OCI-LY3 (cell line): ENCODE measurements around the gene TRIM31.

ENCODE experiments used
- H2AFZ ChIP-seq: fragments of 200-600, 300-600 bp; shearing (Covaris generic); 2 replicates; pipeline ENCODE4 v1.6.0; 2014; ENCODE audit warnings: antibody characterized with exemption, low read depth, low read length
- H3K27ac ChIP-seq: fragments of 200-600, 300-600 bp; sonication (generic); 2 replicates; pipeline ENCODE4 v1.5.1; 2014; ENCODE audit warnings: mild to moderate bottlenecking, low read length, moderate library complexity, mixed read lengths
- H3K27me3 ChIP-seq: fragments of 200-600, 300-600 bp; sonication (generic); 2 replicates; pipeline ENCODE4 v1.6.1; 2014; ENCODE audit warnings: low read depth, low read length, mixed read lengths
- H3K36me3 ChIP-seq: fragments of 200-600, 300-600 bp; sonication (generic); replicated peaks from 2 replicates; pipeline ENCODE3; 2014; ENCODE audit warnings: low read depth, low read length, mixed read lengths
- H3K4me1 ChIP-seq: fragments of 300-600, 200-600 bp; sonication (generic); 2 replicates; pipeline ENCODE4 v1.6.1; 2014; ENCODE audit warnings: low read length, mixed read lengths
- H3K4me2 ChIP-seq: fragments of 200-600, 300-600 bp; sonication (generic); 2 replicates; pipeline ENCODE4 v1.6.1; 2014; ENCODE audit warnings: low read length, mixed read lengths
- H3K4me3 ChIP-seq: fragments of 300-600, 200-600 bp; sonication (generic); 2 replicates; pipeline ENCODE4 v1.5.1; 2014; ENCODE audit warnings: antibody characterized with exemption, mild to moderate bottlenecking, low read length, moderate library complexity
- H3K79me2 ChIP-seq: fragments of 300-600, 200-600 bp; shearing (Covaris generic); 2 replicates; pipeline ENCODE4 v1.6.1; 2014; ENCODE audit warnings: mild to moderate bottlenecking, low read length, mixed read lengths
- H3K9ac ChIP-seq: fragments of 300-600, 200-600 bp; shearing (Covaris generic); 2 replicates; pipeline ENCODE4 v1.6.0; 2014; ENCODE audit warnings: mild to moderate bottlenecking, low read length, moderate library complexity
- H3K9me3 ChIP-seq: fragments of 200-600, 300-600 bp; shearing (Covaris generic); 2 replicates; pipeline ENCODE4 v1.6.1; 2014; ENCODE audit warnings: low read length, mixed read lengths; ENCODE audit not compliant: insufficient read depth
- H4K20me1 ChIP-seq: fragments of 200-600, 300-600 bp; sonication (generic); 2 replicates; pipeline ENCODE4 v1.6.1; 2016; ENCODE audit warnings: low read length, mixed read lengths; ENCODE audit not compliant: insufficient read depth
- EZH2phosphoT487 ChIP-seq: fragments of 200-600 bp; shearing (Covaris generic); IDR thresholded peaks from 2 replicates; pipeline ENCODE4 v1.6.1; 2018; ENCODE audit warnings: antibody characterized with exemption, mixed run types, low read depth
- TF ChIP-seq, protein P1 (sequence below): fragments of 200-600, 300-600 bp; sonication (generic); IDR thresholded peaks from 2 replicates; pipeline ENCODE4 v1.5.1; 2014; ENCODE audit warnings: antibody characterized with exemption, low read length, low read depth

The TRIM31 gene

DNA sequence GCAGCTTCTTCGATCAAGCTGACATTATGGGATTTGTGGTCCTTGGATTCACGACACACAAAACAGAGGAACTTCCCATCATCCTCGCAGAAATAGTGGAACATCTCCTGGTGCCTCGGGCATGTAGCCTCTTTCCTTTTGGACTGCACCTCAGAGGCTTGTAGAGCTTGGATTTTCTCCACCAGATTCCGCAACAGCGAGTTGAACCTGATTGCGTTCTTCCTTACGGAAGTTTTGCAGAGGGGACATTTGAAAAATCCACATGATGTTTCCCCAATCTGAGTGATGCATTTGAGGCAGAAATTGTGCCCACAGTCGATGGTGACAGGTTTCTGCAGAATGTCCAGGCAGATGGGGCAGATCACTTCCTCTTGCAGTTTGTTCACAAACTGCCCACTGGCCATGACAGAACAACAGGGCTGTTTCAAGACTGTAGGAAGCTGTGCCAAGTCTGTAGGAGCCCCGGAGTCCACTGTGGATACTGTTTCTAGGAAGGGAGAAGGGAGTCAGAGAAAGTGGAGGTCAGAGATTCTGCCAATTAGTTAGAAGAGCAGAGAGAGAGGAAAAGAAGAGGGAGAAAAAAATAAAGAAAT is 392 bp downstream of the TRIM31 start:
- Histone ChIP-seq H3K4me1 (peaks cover 60% of the 10 kb centered on the region), H3K4me2 (peak overlapping the region; percentile 66)
- TF ChIP-seq, protein P1, sequence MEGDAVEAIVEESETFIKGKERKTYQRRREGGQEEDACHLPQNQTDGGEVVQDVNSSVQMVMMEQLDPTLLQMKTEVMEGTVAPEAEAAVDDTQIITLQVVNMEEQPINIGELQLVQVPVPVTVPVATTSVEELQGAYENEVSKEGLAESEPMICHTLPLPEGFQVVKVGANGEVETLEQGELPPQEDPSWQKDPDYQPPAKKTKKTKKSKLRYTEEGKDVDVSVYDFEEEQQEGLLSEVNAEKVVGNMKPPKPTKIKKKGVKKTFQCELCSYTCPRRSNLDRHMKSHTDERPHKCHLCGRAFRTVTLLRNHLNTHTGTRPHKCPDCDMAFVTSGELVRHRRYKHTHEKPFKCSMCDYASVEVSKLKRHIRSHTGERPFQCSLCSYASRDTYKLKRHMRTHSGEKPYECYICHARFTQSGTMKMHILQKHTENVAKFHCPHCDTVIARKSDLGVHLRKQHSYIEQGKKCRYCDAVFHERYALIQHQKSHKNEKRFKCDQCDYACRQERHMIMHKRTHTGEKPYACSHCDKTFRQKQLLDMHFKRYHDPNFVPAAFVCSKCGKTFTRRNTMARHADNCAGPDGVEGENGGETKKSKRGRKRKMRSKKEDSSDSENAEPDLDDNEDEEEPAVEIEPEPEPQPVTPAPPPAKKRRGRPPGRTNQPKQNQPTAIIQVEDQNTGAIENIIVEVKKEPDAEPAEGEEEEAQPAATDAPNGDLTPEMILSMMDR: no peak
- TF ChIP-seq EZH2phosphoT487: no peak

DNA sequence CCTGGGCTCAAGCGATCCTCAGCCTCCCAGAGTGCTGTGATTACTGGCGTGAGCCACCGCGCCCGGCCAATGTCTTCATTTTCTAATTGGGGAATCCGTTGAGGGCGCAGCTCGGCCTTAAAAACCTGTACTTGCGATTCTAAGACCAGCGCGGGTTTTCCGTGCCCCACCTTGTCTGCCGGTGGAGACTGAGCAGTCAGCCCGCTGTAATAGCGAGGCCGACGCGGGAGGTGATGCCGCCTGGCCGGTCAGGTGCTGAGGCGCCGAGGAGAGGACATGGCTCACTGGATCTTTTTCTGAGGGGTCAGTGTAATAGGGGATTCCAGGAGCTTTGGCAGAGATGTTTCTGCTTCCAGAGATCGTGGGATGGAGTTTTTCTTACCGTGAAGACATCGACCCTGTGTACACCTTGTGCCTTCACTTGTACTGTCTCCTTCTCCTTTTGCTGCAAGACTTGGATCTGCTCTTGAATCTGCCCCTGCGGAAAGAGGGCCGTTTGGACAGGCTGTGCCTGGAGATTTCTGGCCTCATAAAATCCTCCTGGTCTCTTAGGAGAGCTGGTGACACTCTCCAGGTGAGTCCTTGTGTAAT is 1.5 kb downstream of the TRIM31 start:
- H3K27me3 ChIP-seq: no peaks in the 10 kb centered on the region
- no peak overlapping the region for H3K4me3 ChIP-seq
- no peaks in the 10 kb centered on the region for H4K20me1 ChIP-seq
- peak overlapping the region; percentile 66; the same call in 1 of the 2 replicates for H3K4me2 ChIP-seq
- H3K9ac ChIP-seq: no peak overlapping the region
- no peaks in the 10 kb centered on the region for H3K36me3 ChIP-seq
- no peaks in the 10 kb centered on the region for H3K9me3 ChIP-seq
- peaks cover 60% of the 10 kb centered on the region for H3K4me1 ChIP-seq
- no peak for TF ChIP-seq EZH2phosphoT487
- TF ChIP-seq, protein P1: no peak
- no peaks in the 10 kb centered on the region for H3K79me2 ChIP-seq
- H2AFZ ChIP-seq: no peak overlapping the region
- no peak overlapping the region for H3K27ac ChIP-seq

More for the DNA sequence above, 392 bp downstream of the TRIM31 start:
- Histone ChIP-seq H3K36me3 (no peaks in the 10 kb centered on the region), H3K79me2 (no peaks in the 10 kb centered on the region), H3K9me3 (no peaks in the 10 kb centered on the region), H3K4me3 (peak overlapping the region; percentile 60), H2AFZ (no peak overlapping the region), H4K20me1 (no peaks in the 10 kb centered on the region), H3K27ac (peak overlapping the region; percentile 40; the same call in 1 of the 2 replicates), H3K27me3 (no peaks in the 10 kb centered on the region), H3K9ac (peak overlapping the region; percentile 16; the same call in 1 of the 2 replicates)

DNA sequence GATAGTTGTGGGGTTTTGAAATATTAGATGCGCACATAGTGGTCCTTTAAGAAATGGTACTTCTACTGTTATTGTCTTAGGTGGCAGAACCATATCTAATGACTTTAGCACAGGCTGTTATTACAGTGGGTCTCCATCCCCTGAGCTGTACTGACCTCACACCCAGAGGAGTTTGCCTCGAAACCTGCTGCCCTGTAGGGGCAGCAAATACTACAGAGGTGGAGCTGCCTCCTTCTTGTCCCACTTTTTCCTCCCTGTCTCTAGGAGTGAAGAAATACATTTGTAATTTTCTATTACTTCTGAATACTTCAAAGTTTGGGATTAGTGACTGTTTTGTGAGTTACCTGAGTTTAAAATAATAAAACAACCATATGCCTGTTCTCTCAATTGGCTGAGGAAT is 8.2 kb downstream of the TRIM31 start:
- H3K36me3 ChIP-seq: no peaks in the 10 kb centered on the region
- no peaks in the 10 kb centered on the region for H4K20me1 ChIP-seq
- peaks cover 31% of the 10 kb centered on the region for H3K4me1 ChIP-seq
- no peaks in the 10 kb centered on the region for H3K9me3 ChIP-seq
- no peak for TF ChIP-seq EZH2phosphoT487
- TF ChIP-seq, protein P1: no peak
- no peak overlapping the region for H3K4me2 ChIP-seq
- H3K27me3 ChIP-seq: peaks cover 18% of the 10 kb centered on the region
- no peaks in the 10 kb centered on the region for H3K79me2 ChIP-seq
- H3K9ac ChIP-seq: no peak overlapping the region
- H2AFZ ChIP-seq: no peak overlapping the region
- H3K4me3 ChIP-seq: no peak overlapping the region
- no peak overlapping the region for H3K27ac ChIP-seq

DNA sequence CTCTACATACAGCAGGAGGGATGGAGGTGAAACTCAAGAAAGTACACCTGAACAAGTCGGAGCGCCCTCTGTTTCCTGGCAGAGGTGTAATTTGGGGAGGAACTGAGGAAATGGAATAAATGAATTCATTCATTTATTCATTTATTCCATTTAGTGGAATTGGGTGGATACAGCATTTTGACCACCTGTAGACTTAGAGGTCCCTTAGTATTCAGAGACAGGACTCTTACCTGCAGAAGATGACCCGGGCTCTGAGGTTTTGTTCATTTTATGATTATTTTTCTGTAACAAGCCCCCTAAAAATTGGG is 9.1 kb downstream of the TRIM31 start:
- Histone ChIP-seq H3K4me3 (no peak overlapping the region), H3K4me1 (peaks cover 26% of the 10 kb centered on the region), H3K27ac (no peak overlapping the region), H3K4me2 (no peak overlapping the region), H3K9me3 (no peaks in the 10 kb centered on the region), H3K27me3 (peaks cover 22% of the 10 kb centered on the region), H3K79me2 (no peaks in the 10 kb centered on the region), H2AFZ (no peak overlapping the region), H3K36me3 (no peaks in the 10 kb centered on the region), H3K9ac (no peak overlapping the region), H4K20me1 (no peaks in the 10 kb centered on the region)
- TF ChIP-seq, protein P1: no peak
- no peak for TF ChIP-seq EZH2phosphoT487
